NCI-H2196 (cell line): Measurements from ENCODE around the gene CSNK1D.
"Not testable (repeated sequence)": the region's sequence is repeated elsewhere in the genome, so short reads cannot be mapped to it uniquely, and the experiment has no call there.

ENCODE experiments used
- DNase-seq: peaks from one replicate; lab custom pipeline; 2025; ENCODE audit not compliant: unreplicated experiment; lab: John Stamatoyannopoulos, UW

The CSNK1D gene

GRCh38 chr17:82195675-82196672, 77.5 kb downstream of the CSNK1D start:
- no peak for DNase-seq

GRCh38 chr17:82194765-82195164, 78.7 kb downstream of the CSNK1D start:
- DNase-seq, result no peak

- DNase-seq, result no peak
Observed at GRCh38 chr17:82193520-82194220, 79.8 kb downstream of the CSNK1D start.

GRCh38 chr17:82193050-82193449, 80.5 kb downstream of the CSNK1D start:
- not testable (repeated sequence) for DNase-seq
